K562 treated with DMSO at 1 percent for 24 hours (cell line): ENCODE measurements around the gene CES2. TPM values are rescaled to one million over a fixed set of nuclear protein-coding genes. Genes with fewer than 3 reads are reported as not detected.

Experiments used
- total RNA-seq: library from RNA; unstranded; fragments of 300-600 nt; gene quantifications from 2 replicates; pipeline ENCODE4 v1.2.3, GENCODE V29; 2022; ENCODE audit warnings: low read depth; ENCODE audit not compliant: insufficient read depth

The CES2 gene, protein sequence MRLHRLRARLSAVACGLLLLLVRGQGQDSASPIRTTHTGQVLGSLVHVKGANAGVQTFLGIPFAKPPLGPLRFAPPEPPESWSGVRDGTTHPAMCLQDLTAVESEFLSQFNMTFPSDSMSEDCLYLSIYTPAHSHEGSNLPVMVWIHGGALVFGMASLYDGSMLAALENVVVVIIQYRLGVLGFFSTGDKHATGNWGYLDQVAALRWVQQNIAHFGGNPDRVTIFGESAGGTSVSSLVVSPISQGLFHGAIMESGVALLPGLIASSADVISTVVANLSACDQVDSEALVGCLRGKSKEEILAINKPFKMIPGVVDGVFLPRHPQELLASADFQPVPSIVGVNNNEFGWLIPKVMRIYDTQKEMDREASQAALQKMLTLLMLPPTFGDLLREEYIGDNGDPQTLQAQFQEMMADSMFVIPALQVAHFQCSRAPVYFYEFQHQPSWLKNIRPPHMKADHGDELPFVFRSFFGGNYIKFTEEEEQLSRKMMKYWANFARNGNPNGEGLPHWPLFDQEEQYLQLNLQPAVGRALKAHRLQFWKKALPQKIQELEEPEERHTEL
- 28.3 and 28.7 TPM in 2 replicates for total RNA-seq

DNA sequence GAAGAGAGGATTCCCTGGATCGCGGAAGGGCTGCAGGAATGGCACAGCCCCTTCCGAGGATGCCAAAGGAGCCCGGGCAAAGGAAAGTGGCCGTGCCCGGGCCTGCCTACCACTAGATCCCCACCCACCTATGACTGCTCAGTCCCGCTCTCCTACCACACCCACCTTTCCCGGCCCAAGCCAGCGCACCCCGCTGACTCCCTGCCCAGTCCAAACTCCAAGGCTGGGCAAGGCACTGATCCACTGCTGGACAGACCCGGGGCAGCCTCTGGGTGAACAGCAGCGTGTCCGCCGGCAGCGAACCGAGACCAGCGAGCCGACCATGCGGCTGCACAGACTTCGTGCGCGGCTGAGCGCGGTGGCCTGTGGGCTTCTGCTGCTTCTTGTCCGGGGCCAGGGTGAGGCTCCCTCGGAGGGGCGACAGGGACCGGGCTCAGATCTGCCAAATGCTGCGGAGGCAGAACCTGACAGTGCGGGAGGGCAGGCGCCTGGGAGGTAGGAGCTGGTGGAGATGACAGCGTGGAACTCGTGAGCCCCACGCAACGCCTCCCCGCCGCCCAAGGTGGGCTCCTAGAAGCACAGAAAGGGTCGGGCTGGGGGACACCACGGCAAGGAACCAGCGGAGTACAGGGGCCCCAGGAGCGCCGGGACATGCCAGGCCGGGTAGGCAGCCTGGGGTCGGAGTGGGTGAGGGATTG, at the start of gene CES2:
TSS of gene CES2 (plus strand) at position 203 of the 698 bp plus-strand sequence. CDS start at position 323, 120 bp downstream.

DNA sequence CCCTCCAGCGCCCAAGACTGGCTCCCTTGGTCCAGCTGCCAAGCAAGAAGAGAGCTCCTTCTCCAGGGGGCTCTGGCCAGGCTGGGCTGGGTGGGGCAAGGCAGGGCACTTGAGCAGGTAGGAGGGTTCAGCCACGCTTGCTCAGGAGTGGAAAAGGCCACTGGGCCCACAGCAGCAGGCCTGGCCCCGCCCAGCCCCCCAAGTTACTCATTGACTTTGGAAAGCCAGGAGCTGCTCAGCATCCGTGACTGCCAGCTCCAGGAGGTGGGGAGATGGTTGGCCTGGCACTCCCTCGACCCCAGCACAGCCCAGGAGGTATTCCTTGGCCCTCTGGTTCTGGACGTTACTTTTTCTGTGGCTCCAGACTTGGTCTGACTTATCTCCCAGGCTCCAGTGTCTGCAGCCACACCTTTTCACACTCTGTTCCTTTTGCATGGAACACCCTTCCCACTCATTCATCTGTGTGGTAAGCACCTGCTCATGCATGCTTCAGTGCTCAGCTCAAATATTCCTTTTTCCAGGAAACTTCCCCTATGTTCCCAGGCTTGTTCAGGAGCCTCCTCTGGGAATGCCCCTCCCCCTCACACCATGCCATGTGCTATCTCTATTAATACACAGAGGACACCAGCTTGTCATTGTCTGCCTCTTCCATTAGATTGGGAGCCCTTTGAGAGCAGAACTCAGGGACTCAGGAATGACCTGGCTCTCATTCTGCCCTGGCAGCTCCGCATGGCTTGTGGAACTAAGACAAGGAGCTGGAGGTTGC, 16.3 kb upstream of the CES2 start, which contains the start of gene CDH16:
TSS of gene CDH16 (minus strand) at position 83 of the 766 bp plus-strand sequence. CDS start 820 bp downstream, outside the sequence.

DNA sequence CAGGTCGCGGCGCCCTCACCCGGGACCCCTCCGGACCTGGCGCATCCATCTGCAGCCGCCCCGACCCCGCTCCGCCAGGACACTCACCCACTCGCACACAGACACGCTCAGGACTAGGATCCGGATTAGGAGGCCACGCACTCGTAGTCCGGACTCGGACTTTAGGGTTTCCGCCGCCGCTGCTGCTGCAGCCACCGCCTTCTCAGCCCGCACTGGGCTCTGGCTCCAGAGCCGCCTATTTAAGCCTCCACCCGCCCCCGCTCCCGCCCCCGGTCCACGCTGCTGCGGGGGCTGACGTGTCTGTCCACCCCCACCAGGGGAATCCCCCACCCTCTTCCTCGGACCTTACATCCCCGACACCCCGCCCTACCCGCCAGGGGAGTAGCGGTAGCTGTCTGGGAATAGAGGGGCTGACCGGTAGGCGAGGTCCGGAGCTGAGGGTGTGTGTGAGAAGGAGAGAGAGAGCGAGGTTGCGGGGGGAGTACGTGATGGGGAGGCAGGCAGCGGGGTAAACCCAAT, 9.9 kb upstream of the CES2 start, which contains the start of gene RRAD:
TSS of gene RRAD (minus strand) at position 214 of the 519 bp plus-strand sequence. CDS start 356 bp downstream, outside the sequence.

DNA sequence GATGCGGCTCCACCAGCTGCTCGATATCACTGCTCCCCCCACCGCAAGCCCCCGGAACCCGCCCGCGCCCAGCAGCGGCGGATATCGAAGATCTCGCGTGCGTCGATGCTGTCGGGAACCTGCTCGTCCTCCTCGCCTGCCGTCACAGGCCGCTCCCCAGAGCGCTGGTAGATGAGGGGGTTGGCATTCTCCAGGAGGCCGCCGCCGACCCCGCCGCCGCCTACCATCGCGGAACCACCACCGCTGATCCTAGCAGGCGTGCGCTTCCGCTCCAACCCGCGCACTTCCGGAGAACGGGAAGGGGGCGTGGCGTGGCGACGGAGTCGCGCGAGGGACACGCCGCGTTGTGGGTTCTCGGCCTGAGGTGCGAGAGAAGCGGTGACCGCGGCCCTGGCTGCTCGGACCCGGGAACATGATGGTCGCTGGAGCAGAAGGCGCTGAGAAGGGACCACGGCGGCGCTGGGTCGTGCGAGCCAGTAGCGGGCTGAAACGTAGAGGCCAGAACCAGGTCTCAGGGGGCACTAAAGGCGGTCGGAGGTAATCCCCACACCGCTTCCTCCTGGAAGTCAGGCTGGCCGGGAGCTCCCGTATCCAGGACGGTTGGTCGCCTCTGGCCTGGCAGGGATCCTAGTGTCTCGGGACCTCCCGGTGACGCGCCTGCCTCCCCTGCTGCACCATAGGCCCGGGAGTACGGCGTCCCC, 1.0 kb upstream of the CES2 start, which contains the start of gene CIAO2B:
TSS of gene CIAO2B (minus strand) at position 265 of the 701 bp plus-strand sequence. CDS start at position 227, 38 bp downstream.

DNA sequence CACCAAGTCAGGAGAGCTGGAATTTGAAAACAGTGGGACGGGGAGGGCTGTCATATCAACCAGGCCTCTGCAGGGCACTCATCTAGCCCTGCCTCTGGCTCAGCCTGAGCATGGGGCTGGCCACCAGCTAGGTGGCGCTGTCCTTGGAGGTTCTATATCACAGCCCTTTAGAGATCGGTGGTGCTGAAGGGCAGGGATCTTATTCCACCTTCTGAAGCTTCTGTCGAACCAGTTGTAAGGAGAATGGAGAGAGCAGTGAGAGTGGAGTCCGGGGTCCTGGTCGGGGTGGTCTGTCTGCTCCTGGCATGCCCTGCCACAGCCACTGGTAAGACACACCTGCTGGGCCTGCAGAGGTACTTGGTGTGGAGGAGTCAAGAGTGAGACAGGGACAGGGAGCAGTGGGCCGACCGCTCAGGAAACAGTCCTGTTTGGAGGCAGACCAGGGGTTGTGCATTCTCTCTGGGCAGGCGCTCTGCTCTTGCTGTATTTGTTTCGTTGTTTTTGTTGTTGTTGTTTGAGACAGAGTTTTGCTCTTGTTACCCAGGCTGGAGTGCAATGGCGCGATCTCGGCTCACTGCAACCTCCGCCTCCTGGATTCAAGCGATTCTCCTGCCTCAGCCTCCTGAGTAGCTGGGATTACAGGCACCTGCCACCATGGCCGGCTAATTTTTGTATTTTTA, 25.9 kb downstream of the CES2 start, which contains the start of gene CES3:
TSS of gene CES3 (plus strand) at position 202 of the 680 bp plus-strand sequence. CDS start at position 244, 42 bp downstream.

DNA sequence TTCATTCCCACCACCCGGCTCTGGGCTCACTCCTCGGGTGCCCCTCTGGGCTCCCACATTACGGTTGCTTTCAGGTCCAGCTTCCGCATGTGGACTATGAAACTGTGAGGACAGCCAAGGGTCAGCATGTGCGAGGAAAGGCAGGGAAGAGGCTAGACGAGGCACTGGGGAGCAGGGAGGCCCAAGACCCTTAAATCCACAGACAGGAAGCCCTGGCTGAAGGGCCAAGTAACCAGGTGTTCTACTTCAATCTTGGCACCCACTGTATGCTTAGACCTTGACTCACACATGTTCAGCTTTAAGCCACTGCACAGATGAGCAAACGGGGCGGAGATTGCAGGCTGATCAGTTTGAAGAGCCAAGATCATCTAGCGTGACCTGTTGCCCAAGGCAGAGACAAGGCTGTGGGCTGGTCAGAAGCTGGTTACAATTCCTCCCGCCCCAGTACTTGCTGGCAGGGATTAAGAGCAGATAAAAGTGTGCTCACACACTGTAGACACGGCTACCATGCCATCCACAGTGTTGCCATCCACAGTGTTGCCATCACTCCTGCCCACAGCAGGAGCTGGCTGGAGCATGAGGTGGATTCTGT, 53.0 kb downstream of the CES2 start, which contains the start of gene CES4A:
TSS of gene CES4A (plus strand) at position 393 of the 592 bp plus-strand sequence. CDS start at position 577, 184 bp downstream.

Other genes with a start within 250 kb of the CES2 start
- gene CMTM4, start 238.8 kb upstream of the CES2 start, total RNA-seq, result 17.1 and 19.1 TPM in 2 replicates
- gene DYNC1LI2, start 183.9 kb upstream of the CES2 start, total RNA-seq, result 21.9 and 24.1 TPM in 2 replicates
- not detected in 2 replicates for gene TERB1, start 133.9 kb upstream of the CES2 start, total RNA-seq
- gene NAE1, start 104.5 kb upstream of the CES2 start, total RNA-seq, result 53.3 and 63.5 TPM in 2 replicates
- gene CA7, start 91.1 kb upstream of the CES2 start, total RNA-seq, result not detected in 2 replicates
- gene PDP2, start 55.0 kb upstream of the CES2 start, total RNA-seq, result 6.1 and 7.6 TPM in 2 replicates
- not detected in 2 replicates for gene CDH16, start 16.6 kb upstream of the CES2 start, total RNA-seq
- 8.4 and 10.3 TPM in 2 replicates for gene RRAD, start 10.0 kb upstream of the CES2 start, total RNA-seq
- 267 and 312 TPM in 2 replicates for gene CIAO2B, start 1.1 kb upstream of the CES2 start, total RNA-seq
- 1.00 and 1.3 TPM in 2 replicates for gene CES3, start 25.8 kb downstream of the CES2 start, total RNA-seq
- not detected in 2 replicates for gene CES4A, start 53.1 kb downstream of the CES2 start, total RNA-seq
- 74.8 and 77.4 TPM in 2 replicates for gene CBFB, start 93.6 kb downstream of the CES2 start, total RNA-seq
- 9.1 and 12.1 TPM in 2 replicates for gene PHAF1, start 174.4 kb downstream of the CES2 start, total RNA-seq
- gene B3GNT9, start 215.5 kb downstream of the CES2 start, total RNA-seq, result 8.1 and 8.9 TPM in 2 replicates
- 65.4 and 73.5 TPM in 2 replicates for gene TRADD, start 224.4 kb downstream of the CES2 start, total RNA-seq
- gene FBXL8, start 224.4 kb downstream of the CES2 start, total RNA-seq, result 20.0 and 26.4 TPM in 2 replicates
- 16.5 and 21.1 TPM in 2 replicates for gene HSF4, start 229.2 kb downstream of the CES2 start, total RNA-seq
- 23.2 and 28.7 TPM in 2 replicates for gene NOL3, start 235.0 kb downstream of the CES2 start, total RNA-seq
- 27.3 and 27.5 TPM in 2 replicates for gene MATCAP1, start 248.4 kb downstream of the CES2 start, total RNA-seq